GM21381 (cell line): ENCODE measurements around the gene LYPD3.
A peak's percentile ranks its signal among the peaks of the same experiment; 100 is the strongest.

ENCODE experiments used
- ATAC-seq: cut with Tn5 transposase; IDR thresholded peaks from one replicate; pipeline ENCODE4 v1.9.1; 2021; ENCODE audit warnings: mild to moderate bottlenecking, moderate library complexity; ENCODE audit not compliant: unreplicated experiment

LYPD3 gene

DNA sequence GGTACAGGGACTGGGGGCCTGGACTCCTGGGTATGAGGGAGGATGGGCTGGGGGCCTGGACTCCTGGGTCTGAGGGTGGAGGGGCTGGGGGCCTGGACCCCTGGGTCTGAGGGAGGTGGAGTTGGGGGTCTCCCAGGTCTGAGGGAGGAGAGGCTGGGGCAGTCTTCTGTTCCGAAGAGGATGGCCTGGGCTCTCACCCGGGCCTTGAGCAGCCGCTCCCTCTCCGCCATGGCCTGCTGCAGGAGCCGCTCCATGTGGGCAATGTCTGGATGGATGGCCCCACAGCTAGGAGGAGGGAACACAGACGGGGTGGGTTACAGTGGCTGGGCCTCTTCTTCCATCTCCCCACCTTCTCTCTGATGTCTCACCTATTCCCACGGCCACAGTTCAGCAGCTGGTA lies 21.0 kb upstream of the LYPD3 start:
- ATAC-seq = no peak

GRCh38 chr19:43485951-43486350 lies 20.5 kb upstream of the LYPD3 start:
- no peak for ATAC-seq

DNA sequence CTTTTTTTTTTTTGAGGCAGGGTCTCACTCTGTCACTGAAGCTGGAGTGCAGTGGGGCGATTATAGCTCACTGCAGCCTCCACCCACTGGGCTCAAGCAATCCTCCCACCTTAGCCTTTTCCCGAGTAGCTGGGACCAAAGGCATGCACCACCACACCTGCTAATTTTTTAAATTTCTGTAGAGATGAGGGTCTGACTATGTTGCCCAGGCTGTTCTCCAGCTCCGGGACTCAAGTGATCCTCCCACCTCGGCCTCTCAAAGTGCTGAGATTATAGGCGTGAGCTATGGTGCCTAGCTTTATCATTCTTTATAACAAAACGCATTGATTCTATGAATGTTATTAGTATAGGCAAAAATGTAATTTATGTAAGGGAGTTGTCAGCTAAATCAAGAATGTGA lies 17.9 kb upstream of the LYPD3 start:
- ATAC-seq = no peak

- ATAC-seq = no peak
These were observed 16.8 kb upstream of the LYPD3 start for GRCh38 chr19:43482193-43482592.

DNA sequence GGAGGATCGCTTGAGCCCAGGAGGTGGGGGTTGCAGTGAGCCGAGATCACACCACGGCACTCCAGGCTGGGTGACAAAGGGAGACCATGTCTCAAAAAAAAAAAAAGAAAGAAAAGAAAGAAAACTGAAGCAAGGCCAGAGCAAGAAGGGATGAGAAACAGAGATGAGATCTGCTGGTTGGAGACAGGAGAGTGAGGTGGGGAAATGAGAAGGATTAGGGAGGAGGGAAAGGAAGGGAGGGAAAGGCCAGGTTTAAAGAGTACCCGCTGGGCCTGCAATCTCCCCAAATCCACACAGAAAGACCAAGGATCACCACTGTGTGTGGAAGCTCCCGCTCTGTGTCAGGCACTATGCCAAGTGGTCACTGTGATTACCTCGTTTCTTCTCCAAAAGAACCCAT lies 16.3 kb upstream of the LYPD3 start:
- no peak for ATAC-seq

DNA sequence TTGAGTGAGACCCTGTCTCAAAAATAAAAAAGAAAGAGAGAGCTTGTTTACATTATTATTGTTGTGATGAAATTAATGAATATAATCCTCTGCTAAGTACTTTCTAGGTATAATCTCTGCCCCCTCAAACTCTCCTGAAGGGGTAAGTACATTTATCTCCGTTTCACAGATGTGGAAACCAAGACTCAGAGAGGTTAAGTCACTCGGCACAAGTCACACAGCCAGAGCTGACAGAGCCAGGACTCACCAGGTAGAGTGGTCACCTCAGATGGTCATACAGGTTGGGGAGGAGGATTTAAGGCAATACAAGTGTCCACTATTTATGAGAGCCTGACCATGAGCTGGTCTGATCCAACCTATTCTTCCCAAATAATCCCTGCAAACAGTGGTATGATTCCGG lies 15.2 kb upstream of the LYPD3 start:
- ATAC-seq = no peak

DNA sequence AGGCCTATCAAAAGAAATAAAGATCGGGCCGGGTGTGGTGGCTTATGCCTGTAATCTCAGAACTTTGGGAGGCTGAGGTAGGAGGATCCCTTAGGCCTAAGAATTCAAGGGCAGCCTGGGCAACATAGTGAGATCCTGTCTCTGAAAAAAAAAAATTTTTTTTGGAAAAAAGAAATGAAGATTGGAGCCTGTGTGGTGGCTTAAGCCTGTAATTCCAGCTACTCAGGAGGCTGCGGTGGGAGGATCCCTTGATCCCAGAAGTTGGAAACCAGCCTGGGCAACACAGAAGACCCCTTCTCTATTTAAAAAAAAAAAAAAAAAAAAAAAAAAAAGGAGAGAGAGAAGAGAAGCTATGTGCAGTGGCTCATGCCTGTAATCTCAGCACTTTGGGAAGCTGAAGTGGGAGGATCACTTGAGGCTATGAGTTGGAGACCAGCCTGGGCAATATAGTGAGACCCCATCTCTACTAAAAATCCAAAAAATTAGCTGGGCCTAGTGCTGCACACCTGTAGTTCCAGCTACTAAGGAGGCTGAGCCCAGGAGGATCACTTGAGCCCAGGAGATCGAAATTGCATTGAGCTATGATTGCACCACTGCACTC lies 14.7 kb upstream of the LYPD3 start:
- ATAC-seq = no peak

- ATAC-seq = no peak
These were observed 13.8 kb upstream of the LYPD3 start for GRCh38 chr19:43479226-43479625.

- ATAC-seq = no peak
These were observed 12.9 kb upstream of the LYPD3 start for GRCh38 chr19:43478323-43478722.

GRCh38 chr19:43476606-43477005 lies 11.2 kb upstream of the LYPD3 start:
- ATAC-seq = no peak

DNA sequence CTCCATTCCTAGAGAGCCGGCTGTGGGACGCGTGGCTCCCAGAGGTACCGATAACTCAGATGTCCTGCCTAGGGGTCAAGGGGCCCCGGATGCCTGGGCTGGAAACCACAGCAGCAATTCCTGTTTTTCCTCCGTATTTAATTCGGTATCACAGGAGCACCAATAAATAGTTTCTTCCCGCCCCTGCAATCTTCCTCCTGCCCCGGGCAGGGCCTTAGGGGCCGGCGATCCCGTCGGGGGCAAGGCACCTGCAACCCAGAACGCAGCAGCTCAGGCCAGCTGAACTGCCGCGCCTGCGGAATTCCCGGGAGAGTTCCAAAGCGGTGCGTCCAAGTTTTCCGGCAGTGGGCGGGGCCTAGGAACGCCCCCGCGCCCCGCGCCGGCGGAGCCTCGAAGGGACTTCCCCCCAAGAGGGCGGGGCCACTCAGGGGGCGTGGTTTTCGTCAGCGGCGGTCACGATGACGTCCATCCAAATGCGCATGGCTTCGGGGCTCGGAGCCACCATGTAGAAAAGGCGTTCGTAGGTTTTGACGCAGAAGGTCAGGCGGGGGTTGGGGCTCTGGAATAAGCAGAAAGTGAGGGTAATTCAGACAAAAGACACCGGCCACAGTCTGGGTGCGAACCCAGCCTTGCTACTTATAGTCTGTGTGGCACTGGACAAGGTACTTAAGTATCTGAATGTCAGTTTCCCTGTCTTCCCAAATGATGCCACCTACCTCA lies 9.7 kb upstream of the LYPD3 start:
- no peak for ATAC-seq

GRCh38 chr19:43474487-43474886 lies 9.1 kb upstream of the LYPD3 start:
- no peak for ATAC-seq

GRCh38 chr19:43471091-43471490 lies 5.7 kb upstream of the LYPD3 start:
- no peak for ATAC-seq

DNA sequence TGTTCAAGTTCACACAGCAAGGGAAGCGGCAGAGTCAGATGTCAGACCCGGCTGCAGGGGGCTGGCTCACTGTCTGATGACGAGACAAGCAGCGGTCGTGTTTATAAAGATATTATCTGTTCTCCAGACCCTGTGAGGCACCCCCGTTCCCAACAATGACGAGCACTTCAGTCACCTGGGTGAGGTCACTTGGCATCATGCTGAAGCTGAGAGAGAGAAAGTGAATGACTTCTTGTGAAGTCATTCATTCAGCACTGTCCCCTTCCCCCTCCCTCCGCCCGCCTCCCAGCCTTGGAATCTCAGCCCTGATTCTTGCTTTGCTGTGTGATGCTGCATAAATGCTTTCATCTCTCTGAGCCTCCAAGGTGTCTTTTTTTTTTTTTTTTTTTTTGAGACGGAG lies 4.9 kb upstream of the LYPD3 start:
- no peak for ATAC-seq

DNA sequence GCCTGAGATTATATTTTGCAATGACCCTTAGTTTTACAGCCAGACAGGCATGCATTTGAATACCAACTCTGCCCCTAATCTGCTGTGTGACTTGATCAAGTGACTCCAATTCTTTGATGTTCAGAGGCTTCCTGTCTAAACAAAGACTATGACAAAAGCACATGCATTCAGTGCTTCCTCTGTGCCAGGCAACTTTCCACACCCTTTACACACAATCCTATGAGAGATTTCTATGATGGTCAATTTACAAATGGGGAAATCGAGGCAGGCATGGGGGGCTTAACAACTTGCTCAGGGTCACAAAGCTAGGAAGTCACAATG lies 3.7 kb upstream of the LYPD3 start:
- no peak for ATAC-seq

- no peak for ATAC-seq
These were observed 3.1 kb upstream of the LYPD3 start for GRCh38 chr19:43468354-43469159.

- ATAC-seq = no peak
These were observed 2.3 kb upstream of the LYPD3 start for GRCh38 chr19:43467730-43468129.

GRCh38 chr19:43467276-43467675 lies 1.9 kb upstream of the LYPD3 start:
- ATAC-seq = no peak

- ATAC-seq = no peak
These were observed 1.4 kb upstream of the LYPD3 start for GRCh38 chr19:43466793-43467192.

DNA sequence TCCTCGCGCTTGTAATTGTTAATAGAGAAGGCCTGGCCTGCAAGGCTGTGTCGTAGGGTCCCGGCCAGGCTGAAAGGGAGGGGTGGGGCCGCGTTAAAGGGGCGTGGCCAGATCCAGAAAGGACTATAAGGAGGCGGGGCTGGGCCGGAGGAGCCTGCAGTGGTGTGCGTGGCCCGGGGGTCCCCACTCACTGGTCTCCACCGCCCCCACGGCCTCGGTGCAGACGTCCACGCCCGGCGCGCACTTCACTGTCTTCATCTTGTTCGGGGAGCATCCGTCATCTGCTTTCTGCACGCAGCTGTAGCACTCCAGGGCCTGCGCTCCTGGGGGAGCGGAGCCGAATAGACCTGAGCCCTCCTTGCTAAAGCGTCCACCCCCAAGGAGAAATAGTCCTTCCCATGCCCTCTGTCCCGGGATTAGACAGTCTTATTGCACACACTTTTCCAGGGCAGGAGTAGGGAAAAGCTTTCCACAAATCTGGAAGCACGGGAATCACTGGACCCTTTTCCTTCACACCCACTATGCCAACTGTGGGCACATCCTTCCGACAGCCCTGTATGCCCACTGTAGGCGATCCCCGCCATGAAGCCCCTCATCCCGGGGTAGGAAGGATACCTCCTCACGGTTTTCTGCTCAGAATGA lies 1.2 kb downstream of the LYPD3 start:
- peak; percentile 29 for ATAC-seq

- peak; percentile 85 for ATAC-seq
These were observed 1.9 kb downstream of the LYPD3 start for GRCh38 chr19:43463381-43464133.
